Nephron (organoid): ENCODE measurements around the gene PSMC4.

Experiments used
- H3K27ac Mint-ChIP-seq, 3 experiments: 2 replicates each; pipeline ENCODE4 v1.8.0; 2020; ENCODE audit warnings: mixed read lengths in 3 of 3, mild to moderate bottlenecking in 2 of 3, moderate library complexity in 1 of 3
- H3K27me3 Mint-ChIP-seq: 2 replicates; pipeline ENCODE4 v1.8.0; 2021; ENCODE audit warnings: low read depth, mild to moderate bottlenecking, moderate library complexity, mixed read lengths
- H3K36me3 Mint-ChIP-seq: 2 replicates; pipeline ENCODE4 v1.8.0; 2020; ENCODE audit warnings: low read depth, mixed read lengths
- H3K4me1 Mint-ChIP-seq: 2 replicates; pipeline ENCODE4 v1.8.0; 2020; ENCODE audit warnings: mixed read lengths
- H3K4me3 Mint-ChIP-seq, 3 experiments: 2 replicates each; pipeline ENCODE4 v1.8.0; 2020; ENCODE audit warnings: mild to moderate bottlenecking in 3 of 3, mixed read lengths in 3 of 3, moderate library complexity in 2 of 3
- H3K9me3 Mint-ChIP-seq: 2 replicates; pipeline ENCODE4 v1.8.0; 2020; ENCODE audit warnings: mixed read lengths
- TF ChIP-seq, protein P1 (sequence below), 3 experiments: fragments of 200-600 bp; sonication (generic); IDR thresholded peaks; one replicate each; pipeline ENCODE4 v1.5.0; 2021; ENCODE audit warnings: antibody characterized with exemption in 3 of 3; ENCODE audit not compliant: unreplicated experiment in 3 of 3

PSMC4 gene

DNA sequence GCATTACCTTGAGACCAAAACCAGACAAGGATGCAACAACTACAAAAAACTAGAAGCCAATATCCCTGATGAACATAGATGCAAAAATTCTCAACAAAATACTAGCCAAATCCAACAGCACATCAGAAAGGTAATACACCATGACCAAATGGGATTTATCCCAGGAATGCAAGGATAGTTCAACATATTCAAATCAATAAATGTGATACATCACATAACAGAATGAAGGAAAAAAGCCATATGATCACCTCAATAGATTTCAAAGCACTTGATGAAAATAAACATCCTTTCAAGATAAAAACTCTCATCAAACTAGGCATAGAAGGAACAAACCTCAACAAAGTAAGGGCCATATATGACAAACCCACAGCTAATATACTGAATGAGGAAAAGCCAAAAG lies 15.7 kb downstream of the PSMC4 start:
- no peaks in the 10 kb centered on the region for H3K4me1 Mint-ChIP-seq
- H3K36me3 Mint-ChIP-seq: peaks cover 74% of the 10 kb centered on the region
- H3K27me3 Mint-ChIP-seq: peaks cover 3% of the 10 kb centered on the region
- peaks cover 56% of the 10 kb centered on the region for H3K9me3 Mint-ChIP-seq
- TF ChIP-seq, protein P1, sequence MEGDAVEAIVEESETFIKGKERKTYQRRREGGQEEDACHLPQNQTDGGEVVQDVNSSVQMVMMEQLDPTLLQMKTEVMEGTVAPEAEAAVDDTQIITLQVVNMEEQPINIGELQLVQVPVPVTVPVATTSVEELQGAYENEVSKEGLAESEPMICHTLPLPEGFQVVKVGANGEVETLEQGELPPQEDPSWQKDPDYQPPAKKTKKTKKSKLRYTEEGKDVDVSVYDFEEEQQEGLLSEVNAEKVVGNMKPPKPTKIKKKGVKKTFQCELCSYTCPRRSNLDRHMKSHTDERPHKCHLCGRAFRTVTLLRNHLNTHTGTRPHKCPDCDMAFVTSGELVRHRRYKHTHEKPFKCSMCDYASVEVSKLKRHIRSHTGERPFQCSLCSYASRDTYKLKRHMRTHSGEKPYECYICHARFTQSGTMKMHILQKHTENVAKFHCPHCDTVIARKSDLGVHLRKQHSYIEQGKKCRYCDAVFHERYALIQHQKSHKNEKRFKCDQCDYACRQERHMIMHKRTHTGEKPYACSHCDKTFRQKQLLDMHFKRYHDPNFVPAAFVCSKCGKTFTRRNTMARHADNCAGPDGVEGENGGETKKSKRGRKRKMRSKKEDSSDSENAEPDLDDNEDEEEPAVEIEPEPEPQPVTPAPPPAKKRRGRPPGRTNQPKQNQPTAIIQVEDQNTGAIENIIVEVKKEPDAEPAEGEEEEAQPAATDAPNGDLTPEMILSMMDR (IDR thresholded peaks at IDR 0.05; ENCODE audit: unreplicated experiment in 3 of 3): no peak
- no peak overlapping the region for H3K4me3 Mint-ChIP-seq
- no peak overlapping the region for H3K27ac Mint-ChIP-seq

DNA sequence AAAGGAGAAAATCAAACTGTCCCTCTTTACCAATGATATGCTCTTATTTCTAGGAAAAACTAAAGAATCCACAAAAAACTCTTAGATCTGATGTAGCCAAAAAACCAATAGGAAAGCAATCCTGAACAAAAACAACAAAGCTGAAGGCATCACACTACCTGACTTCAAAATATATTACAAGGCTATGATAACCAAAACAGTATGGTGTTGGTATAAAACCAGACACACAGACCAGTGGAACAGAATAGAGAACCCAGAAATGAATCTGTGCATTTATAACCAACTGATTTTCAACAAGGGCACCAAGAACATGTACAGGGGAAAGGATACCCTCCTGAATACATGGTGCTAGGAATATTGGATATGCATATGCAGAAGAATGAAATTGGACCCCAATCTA lies 16.2 kb downstream of the PSMC4 start:
- no peak overlapping the region for H3K4me3 Mint-ChIP-seq
- H3K4me1 Mint-ChIP-seq: no peaks in the 10 kb centered on the region
- H3K9me3 Mint-ChIP-seq: peaks cover 56% of the 10 kb centered on the region
- peaks cover 70% of the 10 kb centered on the region for H3K36me3 Mint-ChIP-seq
- H3K27me3 Mint-ChIP-seq: peaks cover 3% of the 10 kb centered on the region
- TF ChIP-seq, protein P1 (IDR thresholded peaks at IDR 0.05; ENCODE audit: unreplicated experiment in 3 of 3): no peak
- H3K27ac Mint-ChIP-seq: no peak overlapping the region

DNA sequence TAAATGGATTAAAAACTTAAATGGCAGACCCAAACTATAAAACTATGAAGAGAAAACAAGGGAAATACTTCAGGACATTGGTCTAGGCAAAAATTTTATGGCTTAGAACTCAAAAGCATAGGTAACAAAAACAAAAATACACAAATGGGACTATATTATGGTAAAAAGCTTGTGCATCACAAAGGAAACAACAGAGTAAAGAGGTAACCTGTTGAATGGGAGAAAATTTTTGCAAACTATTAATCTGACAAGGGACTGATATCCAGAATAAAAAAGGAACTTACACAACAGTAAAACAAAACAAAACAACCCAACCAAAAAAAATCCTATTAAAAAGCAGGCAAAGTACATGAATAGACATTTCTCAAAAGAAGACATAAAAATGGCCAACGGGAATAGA lies 16.6 kb downstream of the PSMC4 start:
- Mint-ChIP-seq H3K36me3 (peaks cover 66% of the 10 kb centered on the region), H3K4me3 (no peak overlapping the region), H3K27ac (no peak overlapping the region), H3K4me1 (no peaks in the 10 kb centered on the region), H3K9me3 (peaks cover 53% of the 10 kb centered on the region), H3K27me3 (peaks cover 3% of the 10 kb centered on the region)
- TF ChIP-seq, protein P1 (IDR thresholded peaks at IDR 0.05; ENCODE audit: unreplicated experiment in 3 of 3): no peak

DNA sequence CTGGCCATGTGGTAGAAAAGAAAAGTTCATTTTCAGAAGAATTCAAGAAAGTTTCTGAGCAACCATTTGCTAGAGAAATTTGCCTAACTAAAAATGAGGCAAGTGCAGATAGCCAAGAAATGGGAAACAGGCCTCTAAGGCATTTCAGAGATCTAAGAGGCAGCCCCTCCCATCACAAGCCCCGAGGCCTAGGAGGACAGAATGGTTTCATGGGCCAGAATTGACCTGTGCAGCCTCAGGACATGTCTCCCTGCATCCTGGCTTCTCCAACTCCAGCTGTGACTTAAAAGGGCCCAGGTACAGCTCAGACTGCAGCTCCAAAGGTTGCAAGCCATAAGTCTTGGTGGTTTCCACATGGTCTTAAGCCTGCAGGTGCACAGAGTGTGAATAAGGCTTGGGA lies 22.6 kb downstream of the PSMC4 start:
- H3K9me3 Mint-ChIP-seq: peaks cover 22% of the 10 kb centered on the region
- peak overlapping the region in 1 of 3 experiments; percentile 28 for H3K4me3 Mint-ChIP-seq
- H3K36me3 Mint-ChIP-seq: peaks cover 36% of the 10 kb centered on the region
- H3K27me3 Mint-ChIP-seq: no peaks in the 10 kb centered on the region
- peaks cover 20% of the 10 kb centered on the region for H3K4me1 Mint-ChIP-seq
- TF ChIP-seq, protein P1 (IDR thresholded peaks at IDR 0.05; ENCODE audit: unreplicated experiment in 3 of 3): no peak
- no peak overlapping the region for H3K27ac Mint-ChIP-seq

DNA sequence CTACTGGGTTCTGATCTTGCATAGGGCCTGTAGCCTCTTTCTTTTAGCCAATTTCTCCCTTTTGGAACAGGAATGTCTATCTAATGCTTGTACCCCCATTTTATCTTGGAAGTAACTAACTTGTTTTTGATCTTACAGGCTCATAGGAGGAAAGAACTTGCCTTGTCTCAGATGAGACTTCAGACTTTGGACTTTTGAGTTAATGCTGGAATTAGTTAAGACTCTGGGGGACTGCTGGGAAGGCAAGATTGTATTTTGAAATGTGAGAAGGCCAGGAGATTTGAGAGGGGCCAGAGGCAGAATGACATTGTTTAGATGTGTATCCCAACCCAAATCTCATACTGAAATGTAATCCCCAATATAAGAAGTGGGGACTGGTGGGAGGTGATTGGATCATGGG lies 23.4 kb downstream of the PSMC4 start:
- Mint-ChIP-seq H3K27ac (peak overlapping the region; percentile 27 to 46 (median 30)), H3K27me3 (no peaks in the 10 kb centered on the region), H3K9me3 (peaks cover 19% of the 10 kb centered on the region), H3K4me1 (peaks cover 20% of the 10 kb centered on the region), H3K36me3 (peaks cover 32% of the 10 kb centered on the region), H3K4me3 (peak overlapping the region; percentile 34 to 71 (median 62))
- TF ChIP-seq, protein P1 (IDR thresholded peaks at IDR 0.05; ENCODE audit: unreplicated experiment in 3 of 3): no peak

DNA sequence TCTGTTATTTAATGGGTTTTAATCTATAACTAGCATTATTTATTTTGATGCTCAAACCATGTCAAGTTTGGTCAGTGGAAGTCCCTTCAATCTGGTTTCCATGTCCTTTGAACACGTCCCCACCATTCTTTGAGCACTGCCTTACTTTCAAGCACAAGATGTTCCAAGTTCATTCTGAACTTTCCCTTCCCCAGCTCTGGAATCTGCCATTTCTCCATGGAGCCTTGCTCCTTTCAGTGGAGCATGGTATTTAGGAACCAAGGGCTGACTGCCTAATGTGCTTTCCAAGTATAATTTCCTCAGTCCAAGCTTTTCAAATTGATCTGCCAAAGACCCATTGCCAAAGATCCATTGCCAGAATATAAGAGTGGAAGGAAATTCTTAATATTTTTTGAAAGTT lies 24.8 kb downstream of the PSMC4 start:
- peak overlapping the region; percentile 83 to 98 (median 98) for H3K4me3 Mint-ChIP-seq
- H3K9me3 Mint-ChIP-seq: peaks cover 16% of the 10 kb centered on the region
- TF ChIP-seq, protein P1 (IDR thresholded peaks at IDR 0.05; ENCODE audit: unreplicated experiment in 3 of 3): no peak
- no peak overlapping the region for H3K27ac Mint-ChIP-seq
- peaks cover 29% of the 10 kb centered on the region for H3K36me3 Mint-ChIP-seq
- peaks cover 20% of the 10 kb centered on the region for H3K4me1 Mint-ChIP-seq
- H3K27me3 Mint-ChIP-seq: no peaks in the 10 kb centered on the region
